ENCODE results near the gene EBLN1. TPM values are rescaled to one million over a fixed set of nuclear protein-coding genes. Genes with fewer than 3 reads are reported as not detected.

The EBLN1 gene
- total and polyA plus RNA-seq, 9 of the 15 experiments (the other 6 are each of a cell fraction or from before 2014, with no cell fraction given): 0.06 to 3.1 (median 0.80) TPM

GRCh38 chr10:22228943-22229801 is 11.4 kb upstream of the EBLN1 start:
- Histone ChIP-seq H4K20me1 (replicated peaks; ENCODE audit: control insufficient read depth, insufficient read depth, low read length) (no peaks in the 10 kb centered on the region), H3K79me2 (ENCODE audit: control insufficient read depth, insufficient read depth, low read length) (no peaks in the 10 kb centered on the region), H2AFZ (ENCODE audit: low read depth, low read length) (peak overlapping the region; percentile 90), H3K27me3 (ENCODE audit: control insufficient read depth in 2 of 2, insufficient read depth in 2 of 2, low read length in 2 of 2) (no peaks in the 10 kb centered on the region), H3K4me1 (replicated peaks in 1 of 2; ENCODE audit: control insufficient read depth in 2 of 2, insufficient read depth in 2 of 2, low read length in 2 of 2) (peaks cover 5 to 8% of the 10 kb centered on the region in 2 experiments; a peak in 3 of 5 replicates), H3K27ac (ENCODE audit: extremely low read depth, low read depth, low read length) (peak overlapping the region; percentile 92), H3K9me1 (ENCODE audit: control insufficient read depth, insufficient read depth, low read length) (no peaks in the 10 kb centered on the region), H3K4me2 (ENCODE audit: insufficient read depth, low read length) (peak overlapping the region; percentile 87), H3K9me3 (replicated peaks; ENCODE audit: control insufficient read depth, insufficient read depth, low read depth, low read length) (no peaks in the 10 kb centered on the region), H3K4me3 (peak overlapping the region; percentile 44), H3K36me3 (ENCODE audit: control insufficient read depth, insufficient read depth, low read length) (no peaks in the 10 kb centered on the region), H3K9ac (ENCODE audit: insufficient read depth in 1 of 2, low read depth in 2 of 2, low read length in 2 of 2) (peak overlapping the region; percentile 73 to 92)
- DNase-seq (ENCODE audit: extremely low read depth in 1 of 4, low spot score in 3 of 4) (peak; percentile 89 to 94 (median 90)), ATAC-seq (peak; percentile 91), FAIRE-seq (peak; percentile 70)
- ChIA-PET CTCF (ENCODE audit: low intra/inter-chr PET ratio) (no interaction called here), POLR2A (interaction anchor here (0.6 to 3.5 kb wide), 20 partner anchors 10 to 826 kb away, joined by 3 to 25 read pairs (median 3); partner anchors contain the start of genes BMI1 and COMMD3)
- in situ Hi-C loops (cut with MboI): no loop called here
- BruUV-seq (replicated peaks): TSS peak; percentile 81
- WGBS (ENCODE audit: insufficient coverage, low coverage, missing lambda C conversion rate): under 1% methylated on average over 62 of the region's 65 CpGs
- intact Hi-C loops (cut with micrococcal nuclease): loop anchor here (1.0 to 5.0 kb wide), 3 partner anchors 88 to 697 kb away; partner anchors contain the start of genes COMMD3 and MLLT10
- TF ChIP-seq SMARCE1 (IDR thresholded peaks at IDR 0.05): 0 out of 2 replicates have a peak, but pooled peaks have one; percentile 8
- TF ChIP-seq NR0B1 (IDR thresholded peaks at IDR 0.05; ENCODE audit: partially characterized antibody): no peak
- no peak for TF ChIP-seq ZNF282 (CRISPR knock-in tag; IDR thresholded peaks at IDR 0.05)
- TF ChIP-seq GABPA (tag; conservative IDR thresholded peaks at IDR 0.05; ENCODE audit: low read depth): no peak; the same call in 1 of the 2 replicates
- TF ChIP-seq CREB5 (CRISPR knock-in tag; IDR thresholded peaks at IDR 0.05): 0 out of 2 replicates have a peak, but pooled peaks have one; percentile 75
- TF ChIP-seq NFIX (CRISPR knock-in tag; IDR thresholded peaks at IDR 0.05; ENCODE audit: low read depth): no peak
- TF ChIP-seq MXD1 (CRISPR knock-in tag; IDR thresholded peaks at IDR 0.05; ENCODE audit: borderline replicate concordance, poor library complexity, severe bottlenecking): no peak
- peak; percentile 71; the same call in 1 of the 2 replicates for TF ChIP-seq HDAC6 (IDR thresholded peaks at IDR 0.05; ENCODE audit: low read depth, low read length)
- TF ChIP-seq E2F5 (CRISPR knock-in tag; IDR thresholded peaks at IDR 0.05): peak; percentile 86; the same call in 1 of the 2 replicates
- TF ChIP-seq ZNF274 (IDR thresholded peaks at IDR 0.05; ENCODE audit: borderline replicate concordance, low read depth, low read length): no peak
- TF ChIP-seq RBM34 (IDR thresholded peaks at IDR 0.05; ENCODE audit: borderline replicate concordance, insufficient read depth, low read length): no peak
- TF ChIP-seq THRB (CRISPR knock-in tag; conservative IDR thresholded peaks at IDR 0.05): no peak; the same call in 1 of the 2 replicates

All from K562 (cell line).